MCF 10A (cell line): ENCODE data around the gene COMMD9. TPM values are rescaled to one million over a fixed set of nuclear protein-coding genes. Genes with fewer than 3 reads are reported as not detected.

ENCODE experiments used
- BruUV-seq: library from RNA; stranded (reverse); fragments of 400-500 nt; replicated peaks from 2 replicates; lab custom pipeline; 2021; lab: Mats Ljungman, UMichigan
- CTCF ChIA-PET: fragments of 300-600 bp; sonication (Branson Sonifier 250); formaldehyde crosslinking; extraction: SDS; loops from one replicate; lab custom pipeline; 2021; ENCODE audit warnings: antibody characterized with exemption, inconsistent platforms; lab: Yijun Ruan, JAX
- POLR2A ChIA-PET: fragments of 300-600, 350-650 bp; sonication (Branson Sonifier 250); formaldehyde crosslinking; extraction: SDS; loops from one replicate; lab custom pipeline; 2020; ENCODE audit warnings: antibody characterized with exemption, inconsistent platforms; lab: Yijun Ruan, JAX
- DNase-seq: peaks from one replicate; pipeline ENCODE4 v3.0.0-alpha.2; 2018; ENCODE audit not compliant: unreplicated experiment
- H3K27ac Mint-ChIP-seq: one replicate; pipeline ENCODE4 v1.8.0; 2022; ENCODE audit warnings: mild to moderate bottlenecking, low read depth, mixed read lengths; ENCODE audit not compliant: unreplicated experiment
- H3K27me3 Mint-ChIP-seq: one replicate; pipeline ENCODE4 v1.8.0; 2022; ENCODE audit warnings: mixed read lengths; ENCODE audit not compliant: insufficient read depth, unreplicated experiment
- H3K36me3 Mint-ChIP-seq: one replicate; pipeline ENCODE4 v1.8.0; 2022; ENCODE audit warnings: mild to moderate bottlenecking, moderate library complexity, mixed read lengths; ENCODE audit not compliant: insufficient read depth, unreplicated experiment
- H3K4me1 Mint-ChIP-seq: one replicate; pipeline ENCODE4 v1.8.0; 2022; ENCODE audit warnings: mixed read lengths; ENCODE audit not compliant: insufficient read depth, unreplicated experiment
- H3K4me3 Mint-ChIP-seq: one replicate; pipeline ENCODE4 v1.8.0; 2022; ENCODE audit warnings: mild to moderate bottlenecking, moderate library complexity, mixed read lengths; ENCODE audit not compliant: unreplicated experiment
- H3K9me3 Mint-ChIP-seq: one replicate; pipeline ENCODE4 v1.8.0; 2022; ENCODE audit warnings: mixed read lengths; ENCODE audit not compliant: unreplicated experiment
- CTCF ChIP-seq: fragments of 200-600 bp; IDR thresholded peaks from one replicate; pipeline ENCODE4 v1.8.0; 2022; ENCODE audit warnings: antibody characterized with exemption, mild to moderate bottlenecking; ENCODE audit not compliant: unreplicated experiment
- intact Hi-C: fragments of 100-400 bp; cut with micrococcal nuclease; formaldehyde crosslinking; loops from 2 replicates; pipeline ENCODE4 v1.14.1; 2022
- total RNA-seq: library from RNA; stranded (reverse); gene quantifications from 2 replicates; pipeline ENCODE4 v1.2.3, GENCODE V29; 2022

Gene COMMD9
- total RNA-seq, 1 experiment from 2014 or later = 39.8 TPM

- Mint-ChIP-seq H3K9me3 (peaks cover 2% of the 10 kb centered on the region), H3K27me3 (no peaks in the 10 kb centered on the region), H3K4me1 (peaks cover 28% of the 10 kb centered on the region), H3K27ac (peak overlapping the region; percentile 91), H3K36me3 (peaks cover 4% of the 10 kb centered on the region), H3K4me3 (peak overlapping the region; percentile 84)
- intact Hi-C loops = no loop called here
- ChIA-PET POLR2A (interaction anchor here (0.6 to 2.5 kb wide), 11 partner anchors 9 to 803 kb away, joined by 3 to 11 read pairs (median 3); no protein-coding TSS in a partner anchor), CTCF (interaction anchor here (0.6 to 14.4 kb wide), 14 partner anchors 10 to 799 kb away, joined by 3 to 242 read pairs (median 3); no protein-coding TSS in a partner anchor)
- TF ChIP-seq CTCF = no peak
- no peak for DNase-seq
- BruUV-seq = TSS peak; percentile 72
Measured at GRCh38 chr11:36288442-36289225, 590 bp downstream of the COMMD9 start.

- no peak overlapping the region for H3K4me3 Mint-ChIP-seq
- peaks cover 22% of the 10 kb centered on the region for H3K4me1 Mint-ChIP-seq
- TF ChIP-seq CTCF = no peak
- ChIA-PET POLR2A (interaction anchor here (1.2 kb wide), 1 partner anchor 13 kb away, joined by 3 read pairs; the partner anchor contains the start of gene PRR5L), CTCF (no interaction called here)
- intact Hi-C loops = no loop called here
- H3K36me3 Mint-ChIP-seq = peaks cover 26% of the 10 kb centered on the region
- H3K9me3 Mint-ChIP-seq = peaks cover 8% of the 10 kb centered on the region
- no peak for DNase-seq
- H3K27ac Mint-ChIP-seq = no peak overlapping the region
- H3K27me3 Mint-ChIP-seq = no peaks in the 10 kb centered on the region
- BruUV-seq = no TSS peak
Measured at GRCh38 chr11:36282926-36283325, 6.3 kb downstream of the COMMD9 start.

GRCh38 chr11:36281850-36282249 lies 7.4 kb downstream of the COMMD9 start:
- intact Hi-C loops = no loop called here
- no peak for TF ChIP-seq CTCF
- Mint-ChIP-seq H3K4me1 (peaks cover 15% of the 10 kb centered on the region), H3K4me3 (no peak overlapping the region), H3K36me3 (peaks cover 37% of the 10 kb centered on the region), H3K27ac (no peak overlapping the region), H3K9me3 (peaks cover 8% of the 10 kb centered on the region), H3K27me3 (no peaks in the 10 kb centered on the region)
- CTCF ChIA-PET = interaction anchor here (0.8 to 2.3 kb wide), 4 partner anchors 10 to 460 kb away, joined by 3 to 14 read pairs (median 4); no protein-coding TSS in a partner anchor
- BruUV-seq = no TSS peak
- no peak for DNase-seq
- POLR2A ChIA-PET = interaction anchor here (0.7 to 1.2 kb wide), 4 partner anchors 10 to 219 kb away, joined by 3 to 4 read pairs (median 3); partner anchors contain the start of gene PRR5L

- DNase-seq = peak; percentile 45
- Mint-ChIP-seq H3K4me1 (peaks cover 15% of the 10 kb centered on the region), H3K4me3 (no peak overlapping the region), H3K9me3 (peaks cover 8% of the 10 kb centered on the region), H3K27ac (peak overlapping the region; percentile 79), H3K27me3 (no peaks in the 10 kb centered on the region), H3K36me3 (peaks cover 45% of the 10 kb centered on the region)
- BruUV-seq = no TSS peak
- POLR2A ChIA-PET = interaction anchor here (1.3 to 1.6 kb wide), 3 partner anchors 8 to 20 kb away, joined by 3 to 5 read pairs (median 5); partner anchors contain the start of gene COMMD9
- CTCF ChIA-PET = interaction anchor here (0.5 to 2.3 kb wide), 12 partner anchors 14 to 1514 kb away, joined by 3 to 14 read pairs (median 3); no protein-coding TSS in a partner anchor
- TF ChIP-seq CTCF = no peak
- intact Hi-C loops = no loop called here
Measured at GRCh38 chr11:36280531-36280930, 8.7 kb downstream of the COMMD9 start.
